ENCODE measurements around the gene POLR2E. TPM values are rescaled to one million over a fixed set of nuclear protein-coding genes. Genes with fewer than 3 reads are reported as not detected.

Gene POLR2E
- total and polyA plus RNA-seq, 2 donors (not counting 1 experiment from before 2014, with no cell fraction given), result 103 to 121 TPM

DNA sequence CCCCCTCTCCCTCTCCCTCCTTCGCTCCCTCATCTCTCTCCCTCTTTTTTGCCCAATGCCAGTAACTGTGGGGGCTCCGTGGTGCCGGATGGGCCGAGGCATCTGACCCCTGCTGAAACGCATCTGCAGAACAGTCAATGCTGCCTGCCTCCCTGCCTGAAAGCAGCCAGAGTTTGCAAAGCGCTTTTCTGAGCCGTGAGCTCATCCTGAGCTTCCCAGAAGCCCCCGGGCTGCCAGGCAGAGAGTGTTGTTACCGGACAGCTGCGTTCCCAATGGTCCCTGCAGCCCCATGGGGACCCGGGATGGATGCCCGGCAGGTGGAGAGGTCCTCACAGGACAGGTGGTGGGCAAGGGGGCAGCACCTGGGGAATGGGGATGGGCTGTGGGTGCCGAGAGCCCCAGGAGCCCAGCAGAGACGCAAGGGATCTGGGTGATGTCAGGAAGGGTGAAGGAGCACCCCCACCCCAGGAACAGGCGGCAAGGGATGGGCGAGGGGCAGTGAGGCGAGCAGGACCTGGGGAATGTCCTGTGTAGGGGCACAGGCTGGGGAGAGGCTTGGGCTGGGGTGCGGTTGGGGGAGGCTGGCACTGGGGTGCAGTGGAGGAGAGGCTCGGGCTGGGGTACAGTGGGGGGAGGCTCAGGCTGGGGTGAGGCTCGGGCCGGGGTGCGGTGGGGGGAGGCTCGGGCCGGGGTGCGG, 41.6 kb upstream of the POLR2E start:
- ATAC-seq (ENCODE audit: low read depth) (no peak), DNase-seq (no peak)
- intact Hi-C loops (cut with micrococcal nuclease), result no loop called here
- peaks cover 35% of the 10 kb centered on the region for H3K79me2 ChIP-seq (ENCODE audit: control insufficient read depth, insufficient read depth, low read length)
- ChIA-PET POLR2A (no interaction called here), CTCF (no interaction called here)
- Mint-ChIP-seq H3K27me3 (no peaks in the 10 kb centered on the region), H3K4me3 (no peak overlapping the region), H3K4me1 (peaks cover 20% of the 10 kb centered on the region), H3K27ac (peak overlapping the region; percentile 46), H3K9me3 (ENCODE audit: insufficient read depth) (no peaks in the 10 kb centered on the region)
- H2AFZ ChIP-seq (ENCODE audit: insufficient read depth, low read depth, low read length, poor library complexity, severe bottlenecking), result no peak overlapping the region
- H3K9ac ChIP-seq (ENCODE audit: low read length), result no peak overlapping the region
- peaks cover 0 to 12% (median 0%) of the 10 kb centered on the region in 3 donors for H3K9me3 ChIP-seq (ENCODE audit: control extremely low read depth in 1 of 3, control insufficient read depth in 2 of 3, insufficient read depth in 1 of 3, low read length in 2 of 3)
- H3K36me3 ChIP-seq (replicated peaks in 1 of 2; ENCODE audit: control extremely low read depth in 1 of 2, control insufficient read depth in 1 of 2, extremely low read depth in 1 of 2, insufficient read depth in 2 of 2, low read length in 1 of 2), result no peaks in the 10 kb centered on the region
- no peaks in the 10 kb centered on the region for H3K27me3 ChIP-seq (replicated peaks in 1 of 4; ENCODE audit: control extremely low read depth in 1 of 4, control insufficient read depth in 3 of 4, insufficient read depth in 4 of 4, low read length in 3 of 4)
- H3K4me2 ChIP-seq (replicated peaks; ENCODE audit: low read depth, low read length, poor library complexity, severe bottlenecking), result peak overlapping the region; percentile 53
- H3K27ac ChIP-seq (ENCODE audit: low read length in 2 of 2), result peak overlapping the region in 1 of 2 donors; percentile 37
- peaks cover 10% of the 10 kb centered on the region for H4K20me1 ChIP-seq (ENCODE audit: control insufficient read depth, insufficient read depth, low read length, poor library complexity, severe bottlenecking)
- H3K4me3 ChIP-seq (ENCODE audit: control extremely low read depth in 1 of 5, extremely low read depth in 1 of 5, insufficient read depth in 1 of 5, low read depth in 2 of 5, low read length in 4 of 5), result no peak overlapping the region
- H3K4me1 ChIP-seq (ENCODE audit: control insufficient read depth in 2 of 2, insufficient read depth in 2 of 2, low read length in 2 of 2), result peaks cover 27 to 35% of the 10 kb centered on the region in 2 donors
- WGBS (ENCODE audit: insufficient coverage), result 76% methylated on average over 17 of the region's 25 CpGs
- TF ChIP-seq, protein P1, sequence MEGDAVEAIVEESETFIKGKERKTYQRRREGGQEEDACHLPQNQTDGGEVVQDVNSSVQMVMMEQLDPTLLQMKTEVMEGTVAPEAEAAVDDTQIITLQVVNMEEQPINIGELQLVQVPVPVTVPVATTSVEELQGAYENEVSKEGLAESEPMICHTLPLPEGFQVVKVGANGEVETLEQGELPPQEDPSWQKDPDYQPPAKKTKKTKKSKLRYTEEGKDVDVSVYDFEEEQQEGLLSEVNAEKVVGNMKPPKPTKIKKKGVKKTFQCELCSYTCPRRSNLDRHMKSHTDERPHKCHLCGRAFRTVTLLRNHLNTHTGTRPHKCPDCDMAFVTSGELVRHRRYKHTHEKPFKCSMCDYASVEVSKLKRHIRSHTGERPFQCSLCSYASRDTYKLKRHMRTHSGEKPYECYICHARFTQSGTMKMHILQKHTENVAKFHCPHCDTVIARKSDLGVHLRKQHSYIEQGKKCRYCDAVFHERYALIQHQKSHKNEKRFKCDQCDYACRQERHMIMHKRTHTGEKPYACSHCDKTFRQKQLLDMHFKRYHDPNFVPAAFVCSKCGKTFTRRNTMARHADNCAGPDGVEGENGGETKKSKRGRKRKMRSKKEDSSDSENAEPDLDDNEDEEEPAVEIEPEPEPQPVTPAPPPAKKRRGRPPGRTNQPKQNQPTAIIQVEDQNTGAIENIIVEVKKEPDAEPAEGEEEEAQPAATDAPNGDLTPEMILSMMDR (IDR thresholded peaks at IDR 0.05), result no peak
- TF ChIP-seq EZH2 (IDR thresholded peaks at IDR 0.05; ENCODE audit: borderline replicate concordance, insufficient read depth, low read depth, low read length, poor library complexity, severe bottlenecking), result no peak

DNA sequence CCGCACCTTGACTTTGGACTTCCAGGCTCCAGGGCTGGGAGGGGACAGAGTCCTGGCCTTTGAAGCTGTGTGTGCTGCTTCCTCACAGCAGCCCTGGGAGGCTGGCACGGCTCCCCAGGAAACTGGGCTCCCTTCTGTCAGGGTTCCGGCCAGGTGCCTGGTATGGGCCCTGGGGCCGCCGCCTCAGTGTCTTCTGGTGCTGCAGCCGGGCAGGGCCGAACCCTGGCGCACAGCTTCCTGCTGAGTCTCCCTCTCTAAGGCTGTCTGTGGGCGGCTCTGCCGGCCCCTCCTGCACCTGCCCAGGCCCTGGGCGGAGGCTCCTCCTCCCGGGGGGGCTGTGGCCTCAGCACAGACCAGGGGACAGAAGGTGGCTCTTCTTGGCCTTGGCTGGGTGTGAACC, 41.0 kb upstream of the POLR2E start:
- H3K9ac ChIP-seq (ENCODE audit: low read length), result no peak overlapping the region
- H3K4me3 ChIP-seq (ENCODE audit: control extremely low read depth in 1 of 5, extremely low read depth in 1 of 5, insufficient read depth in 1 of 5, low read depth in 2 of 5, low read length in 4 of 5), result no peak overlapping the region
- TF ChIP-seq EZH2 (IDR thresholded peaks at IDR 0.05; ENCODE audit: borderline replicate concordance, insufficient read depth, low read depth, low read length, poor library complexity, severe bottlenecking), result no peak
- TF ChIP-seq, protein P1 (IDR thresholded peaks at IDR 0.05), result no peak
- ChIA-PET POLR2A (no interaction called here), CTCF (no interaction called here)
- peaks cover 31 to 40% of the 10 kb centered on the region in 2 donors for H3K4me1 ChIP-seq (ENCODE audit: control insufficient read depth in 2 of 2, insufficient read depth in 2 of 2, low read length in 2 of 2)
- no peak for DNase-seq
- no peaks in the 10 kb centered on the region for H3K27me3 ChIP-seq (replicated peaks in 1 of 4; ENCODE audit: control extremely low read depth in 1 of 4, control insufficient read depth in 3 of 4, insufficient read depth in 4 of 4, low read length in 3 of 4)
- H3K36me3 ChIP-seq (replicated peaks in 1 of 2; ENCODE audit: control extremely low read depth in 1 of 2, control insufficient read depth in 1 of 2, extremely low read depth in 1 of 2, insufficient read depth in 2 of 2, low read length in 1 of 2), result no peaks in the 10 kb centered on the region
- H3K4me3 Mint-ChIP-seq, result no peak overlapping the region
- peaks cover 40% of the 10 kb centered on the region for H3K79me2 ChIP-seq (ENCODE audit: control insufficient read depth, insufficient read depth, low read length)
- H3K9me3 ChIP-seq (ENCODE audit: control extremely low read depth in 1 of 3, control insufficient read depth in 2 of 3, insufficient read depth in 1 of 3, low read length in 2 of 3), result peaks cover 0 to 9% (median 0%) of the 10 kb centered on the region in 3 donors
- 16% methylated on average over 12 of the region's 12 CpGs for WGBS (ENCODE audit: insufficient coverage)
- H3K27me3 Mint-ChIP-seq, result no peaks in the 10 kb centered on the region
- H2AFZ ChIP-seq (ENCODE audit: insufficient read depth, low read depth, low read length, poor library complexity, severe bottlenecking), result no peak overlapping the region
- H3K4me1 Mint-ChIP-seq, result peaks cover 23% of the 10 kb centered on the region
- ATAC-seq (ENCODE audit: low read depth), result no peak
- intact Hi-C loops (cut with micrococcal nuclease), result no loop called here
- no peak overlapping the region for H3K27ac Mint-ChIP-seq
- H3K4me2 ChIP-seq (replicated peaks; ENCODE audit: low read depth, low read length, poor library complexity, severe bottlenecking), result peak overlapping the region; percentile 53
- peaks cover 16% of the 10 kb centered on the region for H4K20me1 ChIP-seq (ENCODE audit: control insufficient read depth, insufficient read depth, low read length, poor library complexity, severe bottlenecking)
- peak overlapping the region in 1 of 2 donors; percentile 37 for H3K27ac ChIP-seq (ENCODE audit: low read length in 2 of 2)
- no peaks in the 10 kb centered on the region for H3K9me3 Mint-ChIP-seq (ENCODE audit: insufficient read depth)

Data from B cell (primary cell).